CD4-positive, alpha-beta T cell treated with Interleukin-6 at 100 ng/mL for 8 hours (primary cell): ENCODE measurements around the gene CEBPZ.
A peak's percentile ranks its signal among the peaks of the same experiment; 100 is the strongest.
"Not testable (repeated sequence)": the region's sequence is repeated elsewhere in the genome, so short reads cannot be mapped to it uniquely, and the experiment has no call there.

Experiments used
- DNase-seq: peaks from one replicate; pipeline ENCODE4 v3.0.0-alpha.2; 2020; ENCODE audit warnings: mixed read lengths, low spot score

Gene CEBPZ

GRCh38 chr2:37231241-37232130, at the start of gene CEBPZ, which contains the start of gene NDUFAF7:
Gene CEBPZ, minus strand, starts transcription at chr2:37231596. Its CDS starts 29 bp downstream, at chr2:37231567.
Gene NDUFAF7, plus strand, starts transcription at chr2:37231658. Its CDS starts 48 bp downstream, at chr2:37231706.
- peak; percentile 82 for DNase-seq

GRCh38 chr2:37276291-37276690, 44.9 kb upstream of the CEBPZ start:
- no peak for DNase-seq

- DNase-seq, result no peak
Measured at GRCh38 chr2:37274359-37274965, 43.1 kb upstream of the CEBPZ start.

GRCh38 chr2:37271376-37272067, 40.1 kb upstream of the CEBPZ start:
- no peak for DNase-seq

GRCh38 chr2:37268111-37268510, 36.7 kb upstream of the CEBPZ start:
- no peak for DNase-seq

- no peak for DNase-seq
Measured at GRCh38 chr2:37267685-37268084, 36.3 kb upstream of the CEBPZ start.

- DNase-seq, result no peak
Measured at GRCh38 chr2:37263839-37264238, 32.4 kb upstream of the CEBPZ start.

- DNase-seq, result no peak
Measured at GRCh38 chr2:37262522-37262921, 31.1 kb upstream of the CEBPZ start.

GRCh38 chr2:37250869-37251740, 19.7 kb upstream of the CEBPZ start:
- DNase-seq, result no peak

GRCh38 chr2:37246205-37246604, 14.8 kb upstream of the CEBPZ start:
- DNase-seq, result no peak

GRCh38 chr2:37244755-37245154, 13.4 kb upstream of the CEBPZ start:
- no peak for DNase-seq

- no peak for DNase-seq
Measured at GRCh38 chr2:37244017-37244416, 12.6 kb upstream of the CEBPZ start.

- DNase-seq, result no peak
Measured at GRCh38 chr2:37243435-37243834, 12.0 kb upstream of the CEBPZ start.

- DNase-seq, result no peak
Measured at GRCh38 chr2:37232131-37232933, 936 bp upstream of the CEBPZ start.

- DNase-seq, result no peak
Measured at GRCh38 chr2:37230581-37230980, 815 bp downstream of the CEBPZ start.

GRCh38 chr2:37228788-37229187, 2.6 kb downstream of the CEBPZ start:
- DNase-seq, result no peak

GRCh38 chr2:37226863-37227262, 4.5 kb downstream of the CEBPZ start:
- DNase-seq, result no peak

- not testable (repeated sequence) for DNase-seq
Measured at GRCh38 chr2:37225129-37225528, 6.3 kb downstream of the CEBPZ start.

GRCh38 chr2:37224063-37224462, 7.3 kb downstream of the CEBPZ start:
- no peak for DNase-seq

GRCh38 chr2:37223131-37223530, 8.3 kb downstream of the CEBPZ start:
- no peak for DNase-seq

- no peak for DNase-seq
Measured at GRCh38 chr2:37219046-37219445, 12.3 kb downstream of the CEBPZ start.
